Suprapubic skin (tissue), 4 donors: Measurements from ENCODE around the gene NAA10.

ENCODE experiments used
- POLR2A ChIP-seq, 2 donors: fragments of 450-650 bp; IDR thresholded peaks; one replicate each; pipeline ENCODE4 v1.6.1; 2017; ENCODE audit warnings: antibody characterized with exemption in 2 of 2, mild to moderate bottlenecking in 2 of 2, moderate library complexity in 2 of 2
- POLR2AphosphoS5 ChIP-seq, 3 donors: sonication (generic); formaldehyde crosslinking; IDR thresholded peaks; one replicate each; pipeline ENCODE4 v1.6.1; 2017; ENCODE audit warnings: antibody characterized with exemption in 3 of 3
- TF ChIP-seq, protein P1 (sequence below), 2 donors: fragments of 200-600 bp in 1 of 2; fragments of 450-650 bp in 1 of 2; sonication (generic) in 1 of 2; IDR thresholded peaks; one replicate each; pipeline ENCODE4 v1.5.1; 2016 to 2019; ENCODE audit warnings: antibody characterized with exemption in 2 of 2, mild to moderate bottlenecking in 1 of 2, moderate library complexity in 1 of 2

DNA sequence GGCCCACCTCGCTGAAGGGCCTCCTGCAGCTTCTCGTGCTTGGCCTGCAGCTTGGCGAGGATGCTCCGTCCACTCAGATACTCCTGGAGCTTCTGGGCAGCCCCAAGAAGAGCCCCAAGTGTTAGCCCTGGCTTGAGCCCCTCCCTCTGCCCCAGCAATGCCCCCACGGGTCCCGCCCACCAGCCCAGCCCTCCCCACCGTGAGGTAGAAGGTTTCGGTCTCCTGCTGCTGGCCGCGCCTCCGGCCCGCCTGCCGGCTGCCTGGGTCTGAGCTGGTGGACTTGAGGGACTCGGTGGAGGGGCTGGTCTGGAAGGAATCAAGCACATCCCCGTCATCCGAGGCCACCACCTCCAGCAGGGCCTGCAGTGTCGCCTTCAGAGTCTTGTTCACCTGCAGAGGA is 21.6 kb downstream of the NAA10 start:
- TF ChIP-seq, protein P1, sequence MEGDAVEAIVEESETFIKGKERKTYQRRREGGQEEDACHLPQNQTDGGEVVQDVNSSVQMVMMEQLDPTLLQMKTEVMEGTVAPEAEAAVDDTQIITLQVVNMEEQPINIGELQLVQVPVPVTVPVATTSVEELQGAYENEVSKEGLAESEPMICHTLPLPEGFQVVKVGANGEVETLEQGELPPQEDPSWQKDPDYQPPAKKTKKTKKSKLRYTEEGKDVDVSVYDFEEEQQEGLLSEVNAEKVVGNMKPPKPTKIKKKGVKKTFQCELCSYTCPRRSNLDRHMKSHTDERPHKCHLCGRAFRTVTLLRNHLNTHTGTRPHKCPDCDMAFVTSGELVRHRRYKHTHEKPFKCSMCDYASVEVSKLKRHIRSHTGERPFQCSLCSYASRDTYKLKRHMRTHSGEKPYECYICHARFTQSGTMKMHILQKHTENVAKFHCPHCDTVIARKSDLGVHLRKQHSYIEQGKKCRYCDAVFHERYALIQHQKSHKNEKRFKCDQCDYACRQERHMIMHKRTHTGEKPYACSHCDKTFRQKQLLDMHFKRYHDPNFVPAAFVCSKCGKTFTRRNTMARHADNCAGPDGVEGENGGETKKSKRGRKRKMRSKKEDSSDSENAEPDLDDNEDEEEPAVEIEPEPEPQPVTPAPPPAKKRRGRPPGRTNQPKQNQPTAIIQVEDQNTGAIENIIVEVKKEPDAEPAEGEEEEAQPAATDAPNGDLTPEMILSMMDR (IDR thresholded peaks at IDR 0.05): no peak
- TF ChIP-seq POLR2A (IDR thresholded peaks at IDR 0.05) (no peak), POLR2AphosphoS5 (IDR thresholded peaks at IDR 0.05) (no peak)
